Activated T-helper 1 cell treated with Interleukin-2 at 50 U/mL for 16 hours (primary cell): Measurements from ENCODE around the gene SLC24A4.

Experiments
- DNase-seq: peaks from one replicate; pipeline ENCODE4 v3.0.0-alpha.2; 2020; ENCODE audit warnings: low read depth

The SLC24A4 gene

GRCh38 chr14:92323011-92323915 is at the start of gene SLC24A4:
SLC24A4 (plus strand) TSS chr14:92323165; CDS start chr14:92323831, 666 bp downstream.
- no peak for DNase-seq

- DNase-seq = no peak
These were observed 49.8 kb upstream of the SLC24A4 start for GRCh38 chr14:92273166-92273565.

GRCh38 chr14:92274055-92274454 is 48.9 kb upstream of the SLC24A4 start:
- no peak for DNase-seq

- no peak for DNase-seq
These were observed 46.9 kb upstream of the SLC24A4 start for GRCh38 chr14:92276074-92276473.

- no peak for DNase-seq
These were observed 45.9 kb upstream of the SLC24A4 start for GRCh38 chr14:92277031-92277430.

GRCh38 chr14:92280554-92281262 is 42.3 kb upstream of the SLC24A4 start:
- DNase-seq = no peak

GRCh38 chr14:92282669-92283068 is 40.3 kb upstream of the SLC24A4 start:
- no peak for DNase-seq

GRCh38 chr14:92285311-92285710 is 37.7 kb upstream of the SLC24A4 start:
- DNase-seq = no peak

GRCh38 chr14:92287987-92288386 is 35.0 kb upstream of the SLC24A4 start:
- DNase-seq = no peak

GRCh38 chr14:92288994-92289660 is 33.8 kb upstream of the SLC24A4 start:
- no peak for DNase-seq

- DNase-seq = no peak
These were observed 30.3 kb upstream of the SLC24A4 start for GRCh38 chr14:92292673-92293072.

- no peak for DNase-seq
These were observed 28.5 kb upstream of the SLC24A4 start for GRCh38 chr14:92294506-92294905.

GRCh38 chr14:92297818-92298595 is 25.0 kb upstream of the SLC24A4 start:
- DNase-seq = no peak

GRCh38 chr14:92302481-92302880 is 20.5 kb upstream of the SLC24A4 start:
- no peak for DNase-seq

GRCh38 chr14:92308716-92309115 is 14.2 kb upstream of the SLC24A4 start:
- DNase-seq = no peak

- no peak for DNase-seq
These were observed 12.9 kb upstream of the SLC24A4 start for GRCh38 chr14:92309968-92310530.

GRCh38 chr14:92310776-92311375 is 12.1 kb upstream of the SLC24A4 start:
- no peak for DNase-seq

GRCh38 chr14:92314182-92314581 is 8.8 kb upstream of the SLC24A4 start:
- DNase-seq = no peak

- DNase-seq = no peak
These were observed 7.7 kb upstream of the SLC24A4 start for GRCh38 chr14:92315050-92315805.

- DNase-seq = no peak
These were observed 6.8 kb upstream of the SLC24A4 start for GRCh38 chr14:92316176-92316575.
